GM19025 (cell line): ENCODE results near the gene GPBP1.
"Not testable (repeated sequence)": the region's sequence is repeated elsewhere in the genome, so short reads cannot be mapped to it uniquely, and the experiment has no call there.

Source experiments
- ATAC-seq: cut with Tn5 transposase; IDR thresholded peaks from one replicate; pipeline ENCODE4 v1.9.1; 2021; ENCODE audit warnings: mild to moderate bottlenecking, low read depth, moderate library complexity; ENCODE audit not compliant: unreplicated experiment

Gene GPBP1

GRCh38 chr5:57176350-57176857 lies 2.5 kb downstream of the GPBP1 start:
- ATAC-seq = no peak

- no peak for ATAC-seq
These were observed 3.8 kb downstream of the GPBP1 start for GRCh38 chr5:57177479-57178156.

- ATAC-seq = not testable (repeated sequence)
These were observed 4.4 kb downstream of the GPBP1 start for GRCh38 chr5:57178238-57178637.

- no peak for ATAC-seq
These were observed 5.7 kb downstream of the GPBP1 start for GRCh38 chr5:57179262-57180200.

- no peak for ATAC-seq
These were observed 7.3 kb downstream of the GPBP1 start for GRCh38 chr5:57181154-57181553.

GRCh38 chr5:57184322-57184721 lies 10.5 kb downstream of the GPBP1 start:
- no peak for ATAC-seq

GRCh38 chr5:57185313-57185712 lies 11.5 kb downstream of the GPBP1 start:
- no peak for ATAC-seq

- ATAC-seq = no peak
These were observed 12.3 kb downstream of the GPBP1 start for GRCh38 chr5:57186194-57186593.

GRCh38 chr5:57187977-57188376 lies 14.1 kb downstream of the GPBP1 start:
- not testable (repeated sequence) for ATAC-seq

- ATAC-seq = no peak
These were observed 15.7 kb downstream of the GPBP1 start for GRCh38 chr5:57189515-57189914.

GRCh38 chr5:57190593-57190992 lies 16.7 kb downstream of the GPBP1 start:
- no peak for ATAC-seq

GRCh38 chr5:57191163-57191562 lies 17.3 kb downstream of the GPBP1 start:
- no peak for ATAC-seq

GRCh38 chr5:57191986-57192385 lies 18.1 kb downstream of the GPBP1 start:
- no peak for ATAC-seq

- not testable (repeated sequence) for ATAC-seq
These were observed 19.0 kb downstream of the GPBP1 start for GRCh38 chr5:57192832-57193231.

GRCh38 chr5:57193757-57194413 lies 20.0 kb downstream of the GPBP1 start:
- no peak for ATAC-seq

- ATAC-seq = no peak
These were observed 20.8 kb downstream of the GPBP1 start for GRCh38 chr5:57194653-57195052.

GRCh38 chr5:57195060-57195459 lies 21.2 kb downstream of the GPBP1 start:
- ATAC-seq = no peak

GRCh38 chr5:57199866-57200265 lies 26.0 kb downstream of the GPBP1 start:
- no peak for ATAC-seq

- ATAC-seq = no peak
These were observed 29.0 kb downstream of the GPBP1 start for GRCh38 chr5:57202811-57203210.

GRCh38 chr5:57207007-57207653 lies 33.3 kb downstream of the GPBP1 start:
- no peak for ATAC-seq
